Epithelial cell of proximal tubule (primary cell): Measurements from ENCODE around the gene MAP3K19. TPM values are rescaled to one million over a fixed set of nuclear protein-coding genes. Genes with fewer than 3 reads are reported as not detected.

Experiments
- DNase-seq: peaks from one replicate; pipeline ENCODE4 v3.0.0-alpha.2; 2011; ENCODE audit warnings: low read depth
- H3K4me3 ChIP-seq: 2 replicates; pipeline ENCODE4 v1.5.1; 2011; ENCODE audit warnings: low read depth, mild to moderate bottlenecking, low read length
- CTCF ChIP-seq: conservative IDR thresholded peaks from 2 replicates; pipeline ENCODE4 v1.5.1; 2012; ENCODE audit warnings: low read depth, mild to moderate bottlenecking, low read length
- total RNA-seq: library from RNA; depleted of rRNA; stranded (reverse); fragments of >200 nt; gene quantifications from 2 replicates; pipeline ENCODE4 v1.2.3, GENCODE V29; 2015

The MAP3K19 gene
- total RNA-seq, 1 donor from 2014 or later, result not detected

GRCh38 chr2:134950886-134951285 lies 96.4 kb downstream of the MAP3K19 start:
- no peak for DNase-seq
- TF ChIP-seq CTCF, result no peak
- no peak overlapping the region for H3K4me3 ChIP-seq

- no peak for TF ChIP-seq CTCF
- no peak overlapping the region for H3K4me3 ChIP-seq
- DNase-seq, result no peak
Measured at GRCh38 chr2:134949981-134950708, 97.1 kb downstream of the MAP3K19 start.

- no peak overlapping the region for H3K4me3 ChIP-seq
- no peak for DNase-seq
- TF ChIP-seq CTCF, result no peak
Measured at GRCh38 chr2:134946073-134946472, 101.2 kb downstream of the MAP3K19 start.

GRCh38 chr2:134944975-134945374 lies 102.3 kb downstream of the MAP3K19 start:
- DNase-seq, result no peak
- H3K4me3 ChIP-seq, result no peak overlapping the region
- TF ChIP-seq CTCF, result no peak

- no peak for TF ChIP-seq CTCF
- H3K4me3 ChIP-seq, result no peak overlapping the region
- DNase-seq, result no peak
Measured at GRCh38 chr2:134943540-134943939, 103.7 kb downstream of the MAP3K19 start.

- TF ChIP-seq CTCF, result no peak
- H3K4me3 ChIP-seq, result no peak overlapping the region
- no peak for DNase-seq
Measured at GRCh38 chr2:134936691-134937090, 110.6 kb downstream of the MAP3K19 start.

- peak; percentile 37 for DNase-seq
- TF ChIP-seq CTCF, result no peak
- peak overlapping the region; percentile 1 for H3K4me3 ChIP-seq
Measured at GRCh38 chr2:134934641-134935040, 112.6 kb downstream of the MAP3K19 start.
